Measurements from ENCODE around the gene PEF1.

PEF1 gene

GRCh38 chr1:31637915-31638673 is 6.6 kb downstream of the PEF1 start:
- no peak for TF ChIP-seq CTCF (IDR thresholded peaks at IDR 0.05; ENCODE audit: low read depth, low read length, missing control alignments)
- no peak for DNase-seq (ENCODE audit: low read depth)
- in situ Hi-C loops (cut with HindIII; ENCODE audit: low sequenced_read_pairs), result loop anchor here (10.0 kb wide), 1 partner anchor 77 kb away; no protein-coding TSS in a partner anchor
- no peak overlapping the region for H3K4me3 ChIP-seq (ENCODE audit: low read depth, low read length)

- DNase-seq (ENCODE audit: low read depth), result no peak
- no peak overlapping the region for H3K4me3 ChIP-seq (ENCODE audit: low read depth, low read length)
- in situ Hi-C loops (cut with HindIII; ENCODE audit: low sequenced_read_pairs), result loop anchor here (10.0 kb wide), 1 partner anchor 82 kb away; no protein-coding TSS in a partner anchor
- TF ChIP-seq CTCF (IDR thresholded peaks at IDR 0.05; ENCODE audit: low read depth, low read length, missing control alignments), result peak; percentile 54
Measured at GRCh38 chr1:31633117-31633516, 11.6 kb downstream of the PEF1 start.

GRCh38 chr1:31632649-31633048 is 12.0 kb downstream of the PEF1 start:
- in situ Hi-C loops (cut with HindIII; ENCODE audit: low sequenced_read_pairs), result loop anchor here (10.0 kb wide), 1 partner anchor 82 kb away; no protein-coding TSS in a partner anchor
- TF ChIP-seq CTCF (IDR thresholded peaks at IDR 0.05; ENCODE audit: low read depth, low read length, missing control alignments), result no peak
- no peak overlapping the region for H3K4me3 ChIP-seq (ENCODE audit: low read depth, low read length)
- no peak for DNase-seq (ENCODE audit: low read depth)

GRCh38 chr1:31628931-31629556 is 15.6 kb downstream of the PEF1 start:
- TF ChIP-seq CTCF (IDR thresholded peaks at IDR 0.05; ENCODE audit: low read depth, low read length, missing control alignments), result no peak
- DNase-seq (ENCODE audit: low read depth), result no peak
- no peak overlapping the region for H3K4me3 ChIP-seq (ENCODE audit: low read depth, low read length)
- in situ Hi-C loops (cut with HindIII; ENCODE audit: low sequenced_read_pairs), result no loop called here

GRCh38 chr1:31627930-31628559 is 16.6 kb downstream of the PEF1 start:
- H3K4me3 ChIP-seq (ENCODE audit: low read depth, low read length), result no peak overlapping the region
- in situ Hi-C loops (cut with HindIII; ENCODE audit: low sequenced_read_pairs), result no loop called here
- no peak for TF ChIP-seq CTCF (IDR thresholded peaks at IDR 0.05; ENCODE audit: low read depth, low read length, missing control alignments)
- DNase-seq (ENCODE audit: low read depth), result peak; percentile 11

- DNase-seq (ENCODE audit: low read depth), result no peak
- TF ChIP-seq CTCF (IDR thresholded peaks at IDR 0.05; ENCODE audit: low read depth, low read length, missing control alignments), result no peak
Measured at GRCh38 chr1:31627301-31627929, 17.3 kb downstream of the PEF1 start.

More at GRCh38 chr1:31627301-31627929, 17.3 kb downstream of the PEF1 start:
- H3K4me3 ChIP-seq (ENCODE audit: low read depth, low read length), result no peak overlapping the region
- in situ Hi-C loops (cut with HindIII; ENCODE audit: low sequenced_read_pairs), result no loop called here
